ENCODE measurements around the gene EXO1.

- TF ChIP-seq POLR2A (IDR thresholded peaks at IDR 0.05) = no peak
- TF ChIP-seq CTCF (IDR thresholded peaks at IDR 0.05) = no peak
These were observed 10.1 kb upstream of the EXO1 start for GRCh38 chr1:241837901-241838300.

Measured in right lobe of liver (tissue), 4 donors.